GM21526 (cell line): Measurements from ENCODE around the gene ACSS3.
"Not testable (repeated sequence)": the region's sequence is repeated elsewhere in the genome, so short reads cannot be mapped to it uniquely, and the experiment has no call there.

ENCODE experiments used
- ATAC-seq: cut with Tn5 transposase; IDR thresholded peaks from one replicate; pipeline ENCODE4 v1.9.1; 2021; ENCODE audit warnings: moderate library complexity; ENCODE audit not compliant: unreplicated experiment, low FRiP score

Gene ACSS3

DNA sequence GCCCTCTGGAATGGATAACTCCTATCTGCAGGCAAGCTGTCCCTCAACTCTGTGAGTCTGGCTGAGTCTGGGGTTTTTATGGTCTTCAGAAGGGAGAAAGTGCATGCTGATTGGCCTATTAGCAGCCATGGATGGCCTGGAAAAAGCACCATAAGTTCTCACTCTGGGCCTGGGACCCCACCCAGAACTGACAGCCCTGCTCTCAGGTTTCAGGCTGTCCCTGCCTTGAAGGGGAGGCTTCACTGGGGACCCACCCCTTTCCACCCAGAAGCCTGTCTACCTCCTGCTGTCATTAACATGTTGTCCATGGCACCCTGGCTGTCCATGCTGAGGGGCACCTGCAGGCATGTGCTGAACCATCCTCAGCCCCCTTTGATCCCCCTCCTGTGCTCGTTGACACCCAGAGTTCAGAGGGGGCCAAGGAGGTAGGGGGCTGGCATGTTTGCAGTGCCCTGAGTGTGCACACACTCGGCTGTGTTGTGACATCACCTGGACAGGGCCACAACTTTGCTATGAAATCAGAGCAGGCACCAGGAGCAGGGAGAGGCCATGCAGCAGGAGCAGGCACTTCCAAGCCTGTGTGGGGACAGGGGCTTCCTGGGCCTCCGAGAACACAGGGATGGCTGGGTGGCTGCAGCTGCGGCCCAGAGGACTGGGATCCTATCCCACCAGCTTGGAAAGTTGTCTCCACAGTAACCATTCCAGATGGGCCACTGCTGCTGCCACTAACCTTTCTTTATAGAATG is 84.7 kb downstream of the ACSS3 start:
- ATAC-seq, result no peak

DNA sequence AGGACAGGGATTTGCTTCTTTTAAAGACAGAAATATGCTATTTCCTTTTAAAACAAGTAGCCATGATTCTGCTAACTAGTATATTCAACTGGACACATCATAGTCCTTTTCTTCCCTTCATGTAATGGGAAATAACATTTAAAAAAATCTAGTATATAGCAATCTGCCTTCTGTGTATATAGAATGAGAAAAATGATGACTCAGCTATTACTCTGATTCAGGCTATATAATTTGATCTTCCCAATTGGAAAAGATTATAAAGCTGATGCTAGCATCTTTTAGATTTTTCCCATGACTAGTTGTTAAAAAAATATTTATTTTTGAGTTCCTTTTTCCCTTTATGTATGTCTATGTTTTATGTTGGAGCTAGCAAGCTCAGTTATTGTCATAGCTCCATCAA is 86.9 kb downstream of the ACSS3 start:
- no peak for ATAC-seq

GRCh38 chr12:81166790-81167189 is 88.9 kb downstream of the ACSS3 start:
- ATAC-seq, result no peak

DNA sequence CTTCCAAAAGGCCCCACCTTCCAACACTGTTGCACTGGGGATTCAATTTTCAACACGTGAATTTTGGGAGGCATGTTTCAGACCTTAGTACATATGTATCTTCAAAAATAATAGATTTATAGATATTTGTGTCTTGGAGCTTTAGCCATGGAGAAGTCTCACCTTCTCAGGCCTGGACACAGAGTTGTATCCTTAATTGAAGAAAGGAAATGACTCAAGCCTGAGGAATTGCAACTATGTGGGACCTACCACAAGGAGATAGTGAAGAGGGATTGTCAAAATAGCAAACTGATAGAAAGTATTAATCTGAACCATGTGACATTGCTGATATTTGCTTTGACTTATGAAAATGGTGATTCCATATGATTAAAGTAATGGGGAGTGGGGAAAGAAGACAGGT is 89.8 kb downstream of the ACSS3 start:
- no peak for ATAC-seq

DNA sequence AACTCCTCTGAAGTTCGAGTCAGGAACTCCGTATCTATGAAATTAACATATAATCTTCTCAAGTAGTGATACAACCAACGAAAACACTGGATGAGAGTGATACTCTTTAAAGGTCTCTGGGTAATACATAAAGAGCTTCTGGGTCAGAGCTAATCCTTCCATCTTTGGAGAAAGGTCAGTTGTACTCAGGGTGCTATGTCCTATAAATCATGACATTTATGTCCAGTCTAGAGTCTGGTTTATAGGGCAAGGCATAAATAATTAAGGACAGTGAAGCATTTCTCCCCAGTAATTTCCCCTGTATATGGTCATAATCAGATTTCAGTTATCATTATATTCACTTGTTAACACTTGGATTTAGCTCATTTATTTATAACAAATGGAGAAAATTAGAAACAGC is 90.6 kb downstream of the ACSS3 start:
- ATAC-seq, result no peak

DNA sequence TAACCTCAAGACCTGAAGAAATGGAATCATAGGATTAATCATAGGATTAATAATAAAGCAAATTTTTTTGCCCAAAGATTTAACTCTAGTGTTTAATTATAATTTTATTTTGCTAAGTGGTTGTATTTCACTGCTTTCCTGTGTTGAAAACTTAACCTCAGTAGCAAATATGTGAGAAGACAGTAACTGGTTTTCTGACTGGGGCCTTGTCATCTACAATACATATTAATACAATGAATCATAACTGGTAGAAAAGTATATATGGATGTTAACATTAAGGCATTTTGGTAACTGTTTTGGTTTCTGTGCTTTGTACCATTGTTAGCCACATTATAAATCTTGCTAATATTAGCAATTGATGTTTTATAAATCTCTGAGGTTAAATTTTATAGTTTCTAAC is 92.2 kb downstream of the ACSS3 start:
- no peak for ATAC-seq

- no peak for ATAC-seq
These were observed 95.0 kb downstream of the ACSS3 start for GRCh38 chr12:81172851-81173250.

GRCh38 chr12:81174664-81175063 is 96.8 kb downstream of the ACSS3 start:
- no peak for ATAC-seq

- no peak for ATAC-seq
These were observed 98.9 kb downstream of the ACSS3 start for GRCh38 chr12:81176796-81177195.

DNA sequence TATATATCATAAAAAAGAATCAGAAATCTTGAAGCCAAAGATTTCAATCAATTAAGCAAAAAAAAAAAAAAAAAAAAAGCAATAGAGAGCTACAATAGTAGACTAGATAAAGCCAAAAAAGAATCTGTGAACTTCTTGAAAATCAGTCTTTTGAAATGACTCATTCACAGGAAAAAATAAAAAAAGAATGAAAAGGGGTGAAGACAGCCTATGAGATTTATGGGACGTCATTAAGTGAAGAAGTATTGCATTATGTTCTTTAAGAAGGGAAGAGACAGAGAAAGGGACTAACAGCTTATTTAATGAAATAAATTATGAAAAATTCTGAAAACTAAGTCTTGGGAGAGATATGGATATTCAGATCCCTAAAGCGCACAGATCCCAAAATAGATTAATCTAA is 103.8 kb downstream of the ACSS3 start:
- ATAC-seq, result no peak

GRCh38 chr12:81187686-81188085 is 109.8 kb downstream of the ACSS3 start:
- no peak for ATAC-seq

DNA sequence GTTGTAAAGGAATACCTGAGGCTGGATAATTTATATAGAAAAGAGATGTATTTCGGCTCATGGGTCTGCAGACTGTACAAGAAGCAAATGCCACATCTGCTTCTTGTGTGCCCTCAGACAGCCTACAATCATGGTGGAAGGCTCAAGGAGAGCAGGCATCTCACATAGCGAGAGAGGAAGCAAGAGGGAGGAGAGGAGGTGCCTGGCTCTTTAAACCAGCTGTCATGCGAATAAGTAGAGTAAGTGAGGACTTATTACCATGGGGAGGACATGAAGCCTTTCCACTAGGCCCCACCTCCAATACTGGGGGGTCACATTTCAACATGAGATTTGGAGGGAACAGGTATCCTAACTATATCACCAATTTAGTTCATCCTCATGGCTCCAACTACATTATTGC is 118.7 kb downstream of the ACSS3 start:
- no peak for ATAC-seq

DNA sequence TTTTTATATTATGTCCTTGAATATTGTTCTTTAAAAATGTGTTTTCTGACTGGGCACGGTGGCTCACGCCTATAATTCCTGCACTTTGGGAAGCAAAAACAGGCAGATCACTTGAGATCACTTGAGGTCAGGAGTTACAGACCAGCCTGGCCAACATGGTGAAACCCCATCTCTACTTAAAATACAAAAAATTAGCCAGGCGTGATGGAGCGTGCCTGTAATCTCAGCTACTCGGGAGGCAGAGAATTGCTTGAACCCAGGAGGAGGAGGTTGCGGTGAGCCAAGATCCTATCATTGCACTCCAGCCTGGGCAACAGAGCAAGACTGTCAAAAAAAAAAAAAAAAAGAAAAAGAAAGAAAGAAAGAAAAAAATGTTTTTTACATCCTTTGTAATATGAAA is 122.7 kb downstream of the ACSS3 start:
- not testable (repeated sequence) for ATAC-seq

DNA sequence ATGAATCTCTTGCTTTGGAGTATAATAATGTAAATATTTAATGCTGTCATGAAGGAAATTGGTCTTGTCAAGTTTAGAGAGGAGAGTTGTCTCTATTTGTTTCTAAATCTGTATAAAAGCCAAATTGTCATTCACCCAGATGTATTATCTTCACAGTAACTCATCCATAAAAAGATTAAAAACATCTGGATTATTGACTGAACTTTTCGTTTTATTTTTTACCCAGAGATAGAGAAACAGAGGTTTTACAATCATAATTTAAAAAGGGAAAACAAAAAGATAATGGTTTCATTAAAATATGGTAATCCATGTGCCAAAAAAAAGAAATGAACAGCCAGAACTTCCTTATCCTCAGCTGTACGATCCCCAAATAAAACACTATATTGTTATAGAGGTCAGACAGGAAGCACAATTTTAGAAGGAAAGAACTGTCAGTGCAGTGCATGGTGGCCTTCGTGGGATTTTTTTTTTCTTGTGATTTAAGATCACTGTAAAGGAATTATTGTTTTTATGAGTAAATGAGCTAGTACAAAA is 125.9 kb downstream of the ACSS3 start:
- ATAC-seq, result no peak

GRCh38 chr12:81205416-81205815 is 127.5 kb downstream of the ACSS3 start:
- ATAC-seq, result no peak

GRCh38 chr12:81206429-81206828 is 128.6 kb downstream of the ACSS3 start:
- no peak for ATAC-seq

GRCh38 chr12:81207173-81207572 is 129.3 kb downstream of the ACSS3 start:
- no peak for ATAC-seq

DNA sequence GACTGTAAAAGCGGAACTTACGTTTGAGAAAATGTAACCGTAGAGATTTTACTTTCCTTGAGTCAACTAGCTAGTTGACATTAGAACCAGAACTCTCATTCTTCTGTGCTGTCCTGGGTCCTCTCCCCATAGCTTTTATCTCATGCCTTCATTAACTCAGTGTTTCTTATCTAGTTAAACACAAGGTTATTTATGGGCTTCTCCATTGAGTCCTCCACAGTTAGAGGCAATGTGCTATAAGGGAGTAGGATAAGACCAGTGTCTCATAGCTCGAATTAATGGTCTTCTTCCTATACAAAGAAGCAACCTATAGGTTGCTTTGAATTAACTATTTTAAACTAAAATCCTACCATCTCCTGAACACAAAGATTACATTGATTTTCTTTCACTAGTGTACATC is 129.8 kb downstream of the ACSS3 start:
- ATAC-seq, result no peak

GRCh38 chr12:81208187-81208911 is 130.5 kb downstream of the ACSS3 start:
- no peak for ATAC-seq

- no peak for ATAC-seq
These were observed 131.1 kb downstream of the ACSS3 start for GRCh38 chr12:81209012-81209411.

- not testable (repeated sequence) for ATAC-seq
These were observed 131.9 kb downstream of the ACSS3 start for GRCh38 chr12:81209772-81210225.

DNA sequence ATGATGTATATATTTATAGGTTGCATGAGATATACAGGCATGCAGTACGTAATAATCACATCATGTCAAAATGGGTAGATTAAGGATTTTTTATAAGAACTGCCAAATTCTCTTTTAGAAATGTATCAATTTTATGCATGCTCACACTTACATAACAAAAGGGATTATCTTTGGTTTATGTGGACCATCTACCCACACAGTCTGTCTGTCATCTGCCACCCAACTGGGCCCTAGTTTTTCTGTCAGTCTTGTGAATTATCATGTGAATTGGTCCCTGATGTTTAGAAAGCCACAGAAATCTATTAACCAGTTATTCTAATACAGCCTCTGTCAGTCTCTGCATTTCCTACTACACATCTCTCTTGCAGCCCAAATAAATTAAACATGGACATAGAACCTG is 133.4 kb downstream of the ACSS3 start:
- ATAC-seq, result no peak
